8988T (cell line): ENCODE results near the gene RHEB.

Source experiments
- DNase-seq: peaks from one replicate; pipeline ENCODE4 v3.0.0; 2011

RHEB gene

DNA sequence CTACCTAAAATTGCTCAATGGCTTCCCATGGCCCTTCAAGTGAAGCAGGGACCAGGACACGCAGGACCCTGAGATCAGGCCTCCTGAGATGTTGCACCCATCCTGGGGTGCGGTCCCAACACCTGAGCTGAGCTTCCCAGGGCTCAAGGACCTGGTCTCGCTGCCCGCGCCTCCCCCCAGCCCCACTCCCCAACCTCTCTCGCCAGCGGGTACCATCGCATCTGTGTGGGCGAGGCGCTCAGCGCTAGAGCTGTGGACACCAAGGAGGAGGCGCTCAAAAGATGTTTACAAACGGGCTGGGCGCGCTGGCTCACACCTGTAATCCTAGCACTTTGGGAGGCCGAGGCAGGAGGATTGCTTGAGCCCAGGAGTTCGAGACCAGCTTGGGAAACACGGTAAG lies 72.4 kb downstream of the RHEB start:
- DNase-seq, result no peak

DNA sequence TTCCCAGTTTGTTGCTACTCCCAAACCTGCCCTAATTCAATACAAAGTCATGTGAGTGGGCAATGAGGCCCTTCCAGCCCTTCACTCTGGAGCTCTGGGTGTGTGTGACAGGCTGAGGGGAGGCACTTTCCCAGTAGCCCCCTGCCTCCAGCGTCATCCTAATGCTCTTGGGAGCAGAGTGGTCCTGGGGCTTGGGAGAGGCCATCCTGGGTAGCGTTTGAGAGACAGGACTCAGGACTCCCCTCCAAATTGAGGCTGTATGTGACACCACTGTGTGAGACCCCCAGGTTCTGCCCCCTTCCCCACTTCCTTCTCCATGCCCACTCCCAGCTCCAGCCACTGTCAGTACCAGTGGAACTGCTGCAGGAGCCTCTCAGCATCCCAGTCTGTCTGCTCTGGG lies 73.3 kb downstream of the RHEB start:
- no peak for DNase-seq

DNA sequence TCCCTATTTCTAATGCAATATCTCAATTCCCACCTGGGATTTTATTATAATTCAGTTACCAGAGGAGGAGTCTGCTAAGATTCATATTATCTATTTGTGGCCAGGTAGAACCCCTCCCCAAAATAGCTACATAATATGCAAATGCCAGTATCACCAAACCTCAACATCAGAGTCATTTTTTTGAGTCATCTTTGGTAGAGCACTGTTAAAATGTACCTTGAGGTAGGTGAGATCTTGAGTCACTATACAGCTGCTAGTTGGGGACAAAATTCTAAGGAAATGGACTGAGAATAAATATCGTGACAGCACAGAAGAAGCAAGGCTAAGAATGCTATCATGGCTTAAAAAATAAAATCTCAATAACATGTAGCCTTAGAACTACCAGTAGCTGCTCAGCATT lies 75.1 kb downstream of the RHEB start:
- DNase-seq, result no peak

DNA sequence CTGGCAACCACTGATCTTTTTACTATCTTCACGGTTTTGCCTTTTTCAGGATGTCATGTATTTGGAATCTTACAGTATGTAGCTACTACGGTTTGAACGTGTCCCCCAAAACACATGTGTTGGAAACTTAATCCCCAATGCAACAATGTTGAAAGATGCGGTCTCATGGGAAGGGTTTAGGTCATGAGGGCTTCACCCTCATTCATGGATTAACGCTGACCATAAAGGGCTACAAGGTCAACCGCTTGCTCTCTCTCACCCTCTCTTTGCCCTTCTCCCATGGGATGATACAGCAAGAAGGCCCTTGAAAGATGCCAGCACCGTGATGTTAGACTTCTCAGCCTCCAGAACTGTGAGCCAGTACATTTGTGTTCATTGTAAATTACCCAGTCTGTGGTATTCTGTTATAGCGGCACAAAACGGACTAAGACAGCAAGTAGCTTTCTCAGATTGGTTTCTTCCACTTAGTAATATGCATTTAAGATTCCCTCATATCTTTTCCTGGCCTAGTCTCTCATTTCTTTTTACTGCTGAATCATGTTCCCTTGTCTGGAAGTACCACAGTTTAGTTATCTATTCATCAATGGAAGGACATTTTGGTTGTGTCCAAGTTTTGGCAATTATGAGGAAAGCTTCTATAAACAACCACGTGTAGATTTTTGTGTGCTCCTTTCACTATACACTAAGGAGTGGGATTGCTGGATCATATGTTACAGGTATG lies 76.8 kb downstream of the RHEB start:
- DNase-seq, result no peak

DNA sequence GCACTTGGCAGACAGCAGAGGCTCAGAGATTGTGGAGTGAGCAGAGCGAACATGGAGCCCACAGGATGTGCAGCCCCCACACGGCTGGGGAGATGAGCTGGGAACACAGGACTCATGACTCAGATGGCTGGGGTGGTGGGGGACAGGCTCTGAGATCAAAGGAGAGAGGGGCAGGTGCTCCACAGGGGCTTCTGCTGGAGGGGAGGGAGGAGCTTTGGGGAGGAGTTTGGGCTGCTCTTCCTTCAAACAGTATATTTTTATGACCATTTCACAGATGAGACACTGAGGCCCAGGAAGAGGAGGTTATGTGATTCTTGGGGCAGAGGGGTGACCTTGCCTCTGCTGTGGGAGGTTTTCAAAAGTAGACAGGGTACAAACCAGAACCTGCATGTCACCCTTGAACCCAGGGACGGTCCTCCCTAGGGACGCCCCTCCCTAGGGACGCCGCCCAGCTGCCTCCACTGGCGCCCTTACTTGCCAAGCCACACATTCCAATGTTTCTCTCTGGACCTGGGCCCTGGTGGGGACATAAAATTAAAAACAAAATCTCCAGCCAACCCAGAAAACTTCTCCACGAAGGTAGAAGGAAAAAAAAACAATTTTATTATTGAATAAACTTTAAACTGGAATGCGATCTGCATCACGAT lies 78.8 kb downstream of the RHEB start:
- DNase-seq, result no peak

DNA sequence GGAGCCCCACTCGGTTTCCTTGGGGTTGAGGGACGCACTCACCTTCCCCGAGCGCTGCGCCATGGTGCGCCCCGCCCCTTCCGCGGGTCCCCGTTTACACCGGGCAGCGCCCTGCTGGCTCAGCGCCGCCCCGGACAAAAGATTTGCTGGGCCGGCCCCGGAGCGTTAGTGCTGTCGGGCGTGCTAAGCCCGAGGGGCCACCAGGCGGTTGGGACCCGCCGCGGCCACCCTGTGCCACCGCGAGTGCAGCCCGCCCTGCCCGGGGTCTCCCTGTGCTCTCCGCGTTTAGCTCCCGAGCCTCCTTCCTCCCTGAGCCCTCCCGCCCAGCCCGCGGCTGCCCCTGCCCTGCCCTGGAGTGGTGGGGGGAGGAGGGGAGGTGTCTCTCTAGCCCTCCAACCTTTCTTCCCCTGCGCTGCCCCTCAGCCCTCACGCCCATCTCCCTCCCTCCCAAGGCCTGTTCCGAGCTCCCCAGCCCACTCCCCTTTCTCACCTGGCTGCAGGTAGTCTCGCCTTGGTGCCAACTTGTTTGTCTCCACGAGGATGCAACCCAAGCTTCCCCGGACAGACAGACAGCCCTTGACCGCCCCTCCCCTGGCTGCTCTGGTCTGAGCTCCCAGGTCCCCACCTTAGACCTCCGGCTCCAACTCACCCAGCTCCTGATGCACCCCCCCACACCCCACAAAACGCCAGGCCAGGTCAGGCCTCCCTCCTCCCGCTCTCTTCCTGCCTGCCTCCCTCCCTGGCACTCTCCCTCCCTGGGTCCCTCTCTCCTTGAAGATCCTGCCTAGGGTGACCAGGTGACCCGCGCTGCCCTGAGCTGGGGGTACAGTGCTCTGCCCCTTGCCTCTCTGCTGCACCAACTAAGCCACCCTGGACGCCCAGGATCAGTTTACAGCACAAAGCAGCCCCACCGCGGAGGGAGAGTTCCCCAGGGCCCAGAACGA lies 79.6 kb downstream of the RHEB start, which contains the start of gene CRYGN:
CRYGN (minus strand) TSS at position 287 of the 944 bp plus-strand sequence; CDS start at position 63, 224 bp downstream.
- DNase-seq, result no peak

DNA sequence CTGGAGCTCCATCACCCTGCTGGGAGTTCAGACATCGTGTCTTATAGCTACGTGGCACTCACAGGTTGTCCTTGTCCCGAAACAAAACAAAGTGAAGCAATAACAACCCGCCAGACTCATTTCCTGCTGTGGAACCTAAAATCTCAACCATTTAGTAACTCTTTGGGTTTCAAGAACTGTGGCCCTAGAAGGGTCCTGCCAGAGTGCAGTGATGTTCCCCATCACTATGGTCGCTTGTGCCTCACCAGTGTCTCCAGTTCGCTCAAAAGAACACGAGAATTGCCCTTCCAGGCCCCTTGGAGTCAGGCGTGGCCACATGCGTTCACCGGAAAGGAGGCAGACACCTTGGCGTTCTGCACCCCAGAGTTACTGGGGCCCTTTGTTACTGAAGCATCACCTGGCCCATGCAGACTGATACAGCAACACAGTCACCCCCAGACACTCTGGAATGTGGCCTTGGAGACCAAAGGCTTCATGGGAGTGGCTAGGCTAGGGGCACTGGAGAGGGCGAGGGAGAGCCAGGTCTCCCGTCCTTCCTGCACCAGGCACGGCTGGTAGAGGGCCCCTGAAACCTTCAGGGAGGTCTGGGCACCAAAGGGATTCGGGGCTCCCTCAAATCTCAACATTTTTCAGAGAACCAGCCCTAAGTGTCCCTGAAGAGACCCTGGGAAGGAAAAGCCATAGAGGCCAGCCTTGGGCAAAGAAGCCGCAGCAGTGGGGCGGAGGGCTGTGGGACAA lies 80.7 kb downstream of the RHEB start:
- no peak for DNase-seq

DNA sequence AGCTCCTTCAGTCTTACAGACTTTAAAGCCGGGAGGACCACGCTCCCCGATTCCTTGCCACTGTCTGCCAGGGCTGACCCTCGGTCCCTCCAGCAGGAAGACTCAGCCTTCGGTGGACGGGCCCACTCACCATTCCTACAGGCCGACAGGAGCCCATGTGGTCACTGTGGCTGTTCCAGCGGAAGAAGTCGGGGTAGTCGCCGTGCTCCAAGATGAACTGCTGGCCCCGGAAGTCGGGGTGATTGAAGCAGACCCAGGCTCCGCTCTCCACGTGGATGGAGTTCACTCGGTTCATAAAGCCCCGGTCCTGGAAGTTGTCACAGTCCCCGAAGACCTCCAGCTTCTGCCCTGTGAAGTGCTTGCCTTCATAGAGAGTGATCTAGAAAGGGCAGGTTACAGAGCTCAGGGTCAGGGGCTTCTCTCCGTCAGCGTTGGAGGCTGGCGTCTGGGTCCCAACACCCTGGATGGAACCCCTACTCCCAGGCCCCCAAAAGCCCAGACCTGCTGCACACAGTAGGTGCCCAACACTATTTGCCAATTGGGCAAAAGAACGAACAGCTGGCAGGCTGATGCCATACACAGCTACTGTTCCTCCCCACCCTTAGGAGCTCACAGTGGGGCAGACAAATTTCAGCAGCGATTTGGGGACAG lies 81.7 kb downstream of the RHEB start:
- DNase-seq, result no peak

DNA sequence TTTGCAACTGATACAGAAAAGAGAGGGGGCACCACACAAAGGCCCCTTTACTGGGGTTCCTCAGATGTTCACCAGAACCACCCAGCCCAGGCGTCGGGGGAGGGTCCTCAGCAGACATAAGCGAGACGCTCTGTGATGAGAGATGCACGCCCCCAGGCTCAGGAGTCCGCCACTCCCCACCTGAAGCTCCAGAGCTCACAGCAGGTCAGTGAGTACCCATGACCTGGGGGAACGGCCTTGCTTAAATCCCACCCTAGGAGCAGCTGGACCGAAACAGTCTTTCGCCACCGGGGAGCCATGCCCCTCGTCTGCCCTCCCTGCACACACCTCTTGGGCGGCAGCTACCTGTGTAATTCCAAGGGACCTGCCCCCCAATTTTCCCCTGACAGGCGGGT lies 82.5 kb downstream of the RHEB start:
- no peak for DNase-seq

DNA sequence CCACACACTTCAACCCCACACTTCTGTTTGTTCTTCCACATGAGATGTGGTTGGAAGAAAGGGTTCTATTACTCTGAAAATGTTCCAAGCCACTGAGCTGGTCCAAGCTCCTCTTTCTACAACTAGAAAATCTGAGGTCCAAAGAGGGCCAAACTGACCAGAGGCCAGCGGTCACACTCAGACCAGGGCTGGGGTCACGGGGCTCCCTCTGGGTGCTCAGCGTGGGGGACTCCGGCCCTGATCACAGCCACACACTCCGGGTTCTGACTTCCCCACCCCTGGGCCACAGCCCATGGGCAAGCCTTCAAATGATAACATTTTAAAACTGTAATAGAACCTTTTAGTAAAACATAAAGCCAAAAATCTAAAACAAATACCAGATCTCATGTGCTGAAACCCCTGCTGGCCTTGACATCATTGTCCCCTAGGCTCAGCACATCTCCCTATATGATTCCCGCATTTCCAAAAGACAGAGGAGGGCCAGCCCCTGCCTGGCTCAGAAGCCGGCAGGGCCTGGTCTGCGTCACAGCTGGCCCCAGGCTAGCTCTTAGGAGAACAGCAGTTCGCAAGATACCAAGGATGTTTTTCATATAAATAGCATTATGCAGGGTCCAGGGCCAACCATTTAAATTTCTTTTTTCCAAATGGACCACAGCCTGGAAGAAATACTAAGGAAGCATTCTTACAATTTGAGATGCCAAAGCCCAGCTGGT lies 83.1 kb downstream of the RHEB start:
- no peak for DNase-seq

DNA sequence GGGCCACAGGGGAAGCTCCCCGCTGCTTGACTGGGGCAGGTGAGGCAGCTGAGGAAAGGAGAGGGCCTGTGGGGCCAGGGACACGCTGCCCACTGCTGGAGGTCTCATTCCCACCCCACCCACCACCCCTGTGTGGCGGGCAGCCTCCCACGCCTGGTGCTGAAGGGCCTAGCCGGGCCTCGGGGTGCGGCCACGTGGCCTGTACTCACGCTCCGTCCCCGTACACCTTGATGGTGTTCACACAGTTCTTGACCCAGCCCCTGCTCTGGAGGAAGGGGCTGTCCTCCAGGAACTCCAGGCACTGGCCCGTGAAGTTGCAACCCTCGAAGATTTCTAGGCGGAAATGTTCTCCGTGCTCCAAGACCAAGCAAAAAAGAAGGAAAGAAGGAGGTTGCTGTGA lies 83.7 kb downstream of the RHEB start:
- no peak for DNase-seq

DNA sequence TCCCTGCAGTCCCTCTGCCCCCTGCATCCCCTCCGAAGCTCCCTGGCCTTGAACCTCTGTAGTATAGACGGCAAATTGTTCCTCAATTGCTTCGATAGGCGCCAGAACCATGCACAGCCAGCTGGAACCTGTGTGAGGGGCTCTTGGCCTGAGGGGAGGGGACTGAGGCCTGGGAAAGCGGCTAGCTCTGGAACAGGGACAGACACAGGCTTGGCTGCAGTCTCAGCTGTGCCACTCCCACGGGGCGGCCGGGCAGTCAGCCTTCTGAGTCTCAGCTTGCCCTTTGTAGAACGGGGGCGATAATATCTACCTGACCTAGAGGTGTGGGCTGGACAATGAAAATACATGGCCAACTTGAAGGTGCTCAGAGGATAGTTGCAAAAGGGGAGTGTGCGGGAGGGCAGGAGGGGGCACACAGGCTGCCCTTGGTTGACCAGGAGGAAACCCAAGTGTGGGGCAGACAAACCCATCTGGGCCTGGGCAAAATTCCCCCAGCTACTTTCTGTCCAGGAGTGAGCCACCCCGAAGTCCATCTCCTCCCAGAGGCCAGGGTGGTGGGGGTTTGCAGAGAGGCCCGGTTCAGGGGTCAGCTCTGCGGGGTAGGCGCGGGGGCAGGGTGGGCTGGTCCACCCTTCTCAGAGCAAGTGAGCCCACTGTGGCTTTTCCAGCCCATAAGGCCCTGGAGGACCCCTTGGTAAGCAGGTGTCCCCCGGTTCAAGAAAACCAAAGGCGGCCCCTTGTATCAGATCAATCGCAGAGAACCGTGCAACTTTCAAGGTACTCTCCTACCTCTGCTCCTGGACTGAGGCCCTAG lies 84.4 kb downstream of the RHEB start:
- DNase-seq, result no peak

DNA sequence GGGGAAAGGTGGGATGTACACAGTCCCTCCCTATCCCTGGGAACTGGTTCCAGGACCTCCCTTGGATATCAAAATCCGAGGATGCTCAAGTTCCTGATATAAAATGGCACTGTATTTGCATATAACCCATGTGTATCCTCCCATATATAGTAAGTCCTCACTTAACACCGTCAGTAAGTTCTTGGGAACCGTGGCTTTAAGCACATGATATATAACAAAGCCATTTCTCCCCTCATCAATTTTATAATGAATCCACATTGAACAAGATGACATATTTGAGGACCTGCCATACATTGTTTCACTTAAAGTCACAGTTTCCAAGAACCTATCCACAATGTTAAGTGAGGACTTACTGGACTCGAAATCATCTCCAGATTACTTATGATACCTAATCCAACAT lies 85.1 kb downstream of the RHEB start:
- no peak for DNase-seq

DNA sequence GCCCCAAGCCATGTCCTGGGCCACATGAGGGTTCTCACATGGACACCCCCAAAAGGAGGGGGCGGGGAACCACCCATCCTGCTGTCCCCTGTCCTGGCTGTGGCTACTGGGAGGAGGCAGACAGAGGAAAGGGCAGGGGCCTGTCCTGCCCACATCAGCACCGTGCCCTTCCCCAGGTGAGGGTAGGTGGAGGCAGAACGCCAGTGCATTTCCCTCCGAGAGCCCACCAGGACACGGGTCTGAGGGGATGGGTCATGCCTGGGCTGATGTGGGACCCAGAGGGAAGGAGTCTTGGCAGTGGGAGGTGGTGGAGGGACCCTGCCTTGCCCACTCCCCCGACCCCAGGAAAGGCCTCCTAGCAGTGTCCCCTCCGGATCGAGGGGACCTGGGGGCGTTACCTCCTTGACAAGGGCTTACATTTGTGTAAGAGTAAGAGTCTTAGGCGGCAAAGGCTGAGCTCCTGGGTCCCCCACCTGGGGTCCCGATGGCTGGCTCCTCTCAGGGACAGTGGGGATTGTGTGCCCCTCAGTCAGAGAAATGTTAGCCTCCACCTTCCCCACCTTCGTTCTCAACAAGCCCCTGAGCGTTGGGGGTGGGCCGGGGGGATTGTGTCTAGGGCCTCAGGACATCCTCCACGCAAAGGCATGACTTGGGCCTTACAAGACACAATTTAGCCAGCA lies 85.8 kb downstream of the RHEB start:
- no peak for DNase-seq

DNA sequence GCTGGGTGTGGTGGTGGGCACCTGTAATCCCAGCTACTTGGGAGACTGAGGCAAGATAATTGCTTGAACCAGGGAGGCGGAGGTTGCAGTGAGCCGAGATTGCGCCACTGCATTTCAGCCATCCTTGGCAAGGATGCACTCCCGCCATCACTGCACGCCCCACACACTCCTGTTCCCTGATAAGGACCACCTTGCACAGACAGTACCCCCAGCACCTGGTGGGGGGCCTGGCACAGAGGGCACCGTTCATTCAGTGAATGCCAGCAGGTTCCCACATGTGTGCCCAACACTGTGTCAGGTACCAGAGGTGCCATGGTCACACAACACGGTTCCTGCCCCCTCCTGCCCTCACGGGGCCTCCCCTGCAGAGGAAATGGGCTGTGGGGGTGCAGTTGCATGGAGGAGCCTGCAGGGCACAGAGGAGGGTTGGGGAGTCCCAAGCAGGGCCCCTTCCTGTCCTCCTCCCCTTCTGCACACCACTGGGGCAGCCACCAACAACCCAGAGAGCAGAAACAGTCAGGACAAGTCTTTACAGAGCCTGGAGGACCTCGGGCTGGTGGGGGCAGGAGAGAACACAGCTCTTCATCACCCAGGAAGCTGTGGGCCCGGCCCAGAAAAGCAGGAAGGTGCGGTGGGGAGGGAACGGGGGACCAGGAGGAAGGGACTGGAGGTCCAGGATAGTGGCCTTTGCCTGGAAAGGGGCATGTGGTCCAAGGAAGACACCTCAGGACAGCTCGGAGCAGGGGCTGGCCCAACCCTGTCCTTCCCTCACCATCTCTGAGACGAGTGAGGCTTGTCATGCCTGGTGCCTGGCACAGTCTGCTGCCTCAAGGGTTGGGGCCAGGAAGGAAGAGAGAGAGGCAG lies 86.8 kb downstream of the RHEB start:
- peak; percentile 47 for DNase-seq

DNA sequence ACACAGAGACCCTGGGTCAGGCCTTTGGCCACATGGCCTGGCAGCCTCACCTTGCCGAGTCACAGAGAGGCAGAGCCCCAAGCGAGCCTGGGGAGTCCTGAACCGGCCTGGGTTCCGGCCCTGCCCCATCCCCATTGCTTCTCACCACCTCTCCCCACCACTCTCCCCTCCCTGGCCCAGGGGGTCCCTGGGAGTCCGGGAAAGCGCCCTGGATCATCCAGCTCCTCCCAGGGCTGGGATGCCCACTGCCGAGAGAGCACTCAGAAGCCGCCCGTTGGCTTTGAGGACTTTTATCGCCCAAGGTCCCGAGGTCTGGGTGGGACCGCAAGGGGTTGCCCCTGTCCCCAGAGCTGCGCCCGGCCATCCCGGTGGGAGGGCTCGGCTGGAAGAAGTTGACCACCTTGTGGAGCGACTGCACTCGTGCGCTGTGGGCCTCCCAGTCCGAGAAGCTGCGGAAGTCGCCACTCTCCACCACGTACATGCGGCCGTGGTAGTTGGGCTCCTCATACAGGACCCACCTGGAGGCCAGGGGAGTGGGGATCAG lies 87.9 kb downstream of the RHEB start:
- peak; percentile 14 for DNase-seq

DNA sequence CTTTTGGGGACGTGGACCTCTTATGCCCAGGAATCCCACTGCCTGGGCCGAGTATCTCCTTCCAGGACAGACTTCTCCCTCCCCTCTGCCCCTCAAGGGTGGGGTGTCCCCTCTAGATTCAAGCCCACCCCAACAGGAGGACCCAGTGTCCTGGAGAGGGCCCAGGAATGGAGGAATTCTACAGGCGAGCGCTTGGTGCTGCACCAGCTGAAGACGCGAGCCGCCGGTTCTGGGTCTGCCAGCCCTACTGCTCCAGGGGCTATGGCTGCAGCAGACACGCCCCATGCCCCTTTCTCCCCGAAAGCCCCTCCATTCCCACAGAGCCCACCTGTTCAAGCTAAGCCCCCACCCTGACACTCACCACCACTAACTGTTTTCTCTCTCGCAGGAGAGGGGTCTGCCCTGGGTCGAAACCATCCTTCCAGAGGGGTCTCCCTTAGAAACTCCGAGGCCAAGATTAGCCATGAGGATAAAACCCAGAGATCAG lies 88.4 kb downstream of the RHEB start:
- no peak for DNase-seq

DNA sequence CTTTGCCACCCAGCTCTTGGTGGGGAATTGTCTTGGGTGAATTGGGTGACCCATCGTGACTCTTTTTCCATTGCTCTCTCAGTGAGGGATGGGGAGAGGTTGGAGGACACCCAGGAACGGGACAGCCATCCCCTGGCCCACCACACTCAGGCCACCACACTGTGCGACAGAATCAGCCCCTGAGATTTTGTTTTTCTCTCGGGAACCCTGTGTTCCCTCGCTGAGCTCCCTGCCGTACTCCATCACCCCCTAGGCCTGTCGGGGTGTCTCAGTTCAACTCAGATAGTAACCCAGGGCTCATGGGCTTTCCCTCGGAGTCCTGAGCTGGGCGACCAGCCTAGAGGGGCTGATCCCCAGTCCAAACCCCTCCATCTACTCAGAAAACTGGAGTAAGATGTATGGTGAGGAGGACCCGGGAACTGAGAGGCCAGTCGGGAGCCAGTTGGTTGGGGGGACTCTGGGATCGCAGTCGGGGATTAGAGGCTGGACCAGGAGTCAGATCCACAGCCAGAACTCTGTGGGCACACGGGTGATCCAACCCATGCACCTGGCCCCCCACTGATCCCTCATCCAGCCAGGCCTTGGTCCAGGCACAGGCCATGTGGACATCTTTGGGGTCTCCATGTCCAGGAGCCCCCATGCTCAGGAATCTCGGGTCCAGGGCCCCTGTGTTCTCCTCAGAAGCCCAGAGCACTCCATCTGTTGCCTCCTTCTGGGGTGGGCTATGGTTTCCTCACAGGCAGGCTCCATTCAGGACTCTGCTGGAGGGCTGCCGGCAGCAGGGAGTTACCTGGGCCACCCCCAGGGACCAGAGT lies 89.1 kb downstream of the RHEB start:
- no peak for DNase-seq
